Upper lobe of right lung (tissue), 1 donor: ENCODE measurements around the gene MAX. TPM values are rescaled to one million over a fixed set of nuclear protein-coding genes. Genes with fewer than 3 reads are reported as not detected.
A peak's percentile ranks its signal among the peaks of the same experiment; 100 is the strongest.

ENCODE experiments used
- ATAC-seq: fragments of 200-7000 bp; cut with Tn5 transposase; one replicate; pipeline ENCODE4 v1.9.1; 2020; ENCODE audit warnings: mild to moderate bottlenecking, moderate library complexity
- DNase-seq: peaks from one replicate; pipeline ENCODE4 v3.0.0-alpha.2; 2020
- H3K27ac ChIP-seq: fragments of 200-600 bp; one replicate; pipeline ENCODE4 v1.8.0; 2022
- H3K27me3 ChIP-seq: fragments of 200-600 bp; one replicate; pipeline ENCODE4 v1.8.0; 2022; ENCODE audit warnings: mild to moderate bottlenecking
- H3K36me3 ChIP-seq: fragments of 200-600 bp; one replicate; pipeline ENCODE4 v1.8.0; 2022
- H3K4me1 ChIP-seq: fragments of 200-600 bp; one replicate; pipeline ENCODE4 v1.8.0; 2022
- H3K4me3 ChIP-seq: fragments of 200-600 bp; one replicate; pipeline ENCODE4 v1.8.0; 2022; ENCODE audit warnings: mild to moderate bottlenecking
- H3K9me3 ChIP-seq: fragments of 200-600 bp; one replicate; pipeline ENCODE4 v1.8.0; 2022
- CTCF ChIP-seq: fragments of 200-600 bp; IDR thresholded peaks from one replicate; pipeline ENCODE4 v1.8.0; 2022; ENCODE audit warnings: antibody characterized with exemption
- intact Hi-C: fragments of 100-400 bp; cut with DNase I; formaldehyde crosslinking; loops from one replicate; pipeline ENCODE4 v1.11.0; 2022
- total RNA-seq: library from RNA; stranded (reverse); fragmentation: NEBNext Ultra II Directional; extraction: Animal tissue kit (Norgen Biotek cat#: 25700); gene quantifications from one replicate; pipeline ENCODE4 v1.2.1, GENCODE V29; 2021
- donor health status: DM: no; HTN: yes; CAD: no; lungs with severe emphysema.

The MAX gene
- total RNA-seq, 1 donor from 2014 or later, result 102 TPM

GRCh38 chr14:65054471-65055085 lies 47.7 kb downstream of the MAX start:
- no peaks in the 10 kb centered on the region for H3K27me3 ChIP-seq
- TF ChIP-seq CTCF, result no peak
- no peaks in the 10 kb centered on the region for H3K4me1 ChIP-seq
- no peak overlapping the region for H3K4me3 ChIP-seq
- no peaks in the 10 kb centered on the region for H3K9me3 ChIP-seq
- no peak overlapping the region for H3K27ac ChIP-seq
- peaks cover 14% of the 10 kb centered on the region for H3K36me3 ChIP-seq
- intact Hi-C loops, result no loop called here
- ATAC-seq, result peak; percentile 83
- no peak for DNase-seq

- H3K27me3 ChIP-seq, result no peaks in the 10 kb centered on the region
- intact Hi-C loops, result no loop called here
- ATAC-seq (no peak), DNase-seq (no peak)
- no peak overlapping the region for H3K4me3 ChIP-seq
- no peaks in the 10 kb centered on the region for H3K4me1 ChIP-seq
- peaks cover 14% of the 10 kb centered on the region for H3K36me3 ChIP-seq
- H3K27ac ChIP-seq, result no peak overlapping the region
- no peaks in the 10 kb centered on the region for H3K9me3 ChIP-seq
- TF ChIP-seq CTCF, result no peak
Measured at GRCh38 chr14:65053466-65053865, 48.9 kb downstream of the MAX start.

GRCh38 chr14:65052832-65053231 lies 49.5 kb downstream of the MAX start:
- ATAC-seq (no peak), DNase-seq (no peak)
- no peak overlapping the region for H3K27ac ChIP-seq
- no peaks in the 10 kb centered on the region for H3K9me3 ChIP-seq
- H3K36me3 ChIP-seq, result peaks cover 14% of the 10 kb centered on the region
- intact Hi-C loops, result no loop called here
- H3K27me3 ChIP-seq, result no peaks in the 10 kb centered on the region
- peaks cover 2% of the 10 kb centered on the region for H3K4me1 ChIP-seq
- no peak overlapping the region for H3K4me3 ChIP-seq
- TF ChIP-seq CTCF, result no peak

GRCh38 chr14:65045709-65046108 lies 56.6 kb downstream of the MAX start:
- Histone ChIP-seq H3K36me3 (peaks cover 17% of the 10 kb centered on the region), H3K27me3 (no peaks in the 10 kb centered on the region), H3K4me3 (no peak overlapping the region), H3K4me1 (peaks cover 12% of the 10 kb centered on the region), H3K27ac (no peak overlapping the region), H3K9me3 (no peaks in the 10 kb centered on the region)
- intact Hi-C loops, result no loop called here
- no peak for TF ChIP-seq CTCF
- no peak for DNase-seq
- ATAC-seq, result no peak

GRCh38 chr14:65045006-65045405 lies 57.3 kb downstream of the MAX start:
- H3K27ac ChIP-seq, result no peak overlapping the region
- intact Hi-C loops, result no loop called here
- no peak overlapping the region for H3K4me3 ChIP-seq
- ATAC-seq (no peak), DNase-seq (no peak)
- no peaks in the 10 kb centered on the region for H3K27me3 ChIP-seq
- peaks cover 12% of the 10 kb centered on the region for H3K4me1 ChIP-seq
- no peak for TF ChIP-seq CTCF
- H3K36me3 ChIP-seq, result peaks cover 17% of the 10 kb centered on the region
- no peaks in the 10 kb centered on the region for H3K9me3 ChIP-seq

- H3K27ac ChIP-seq, result no peak overlapping the region
- peaks cover 12% of the 10 kb centered on the region for H3K4me1 ChIP-seq
- H3K9me3 ChIP-seq, result no peaks in the 10 kb centered on the region
- H3K36me3 ChIP-seq, result peaks cover 17% of the 10 kb centered on the region
- no peak for TF ChIP-seq CTCF
- H3K4me3 ChIP-seq, result no peak overlapping the region
- ATAC-seq (peak; percentile 85), DNase-seq (peak; percentile 77)
- intact Hi-C loops, result no loop called here
- H3K27me3 ChIP-seq, result no peaks in the 10 kb centered on the region
Measured at GRCh38 chr14:65044596-65044959, 57.7 kb downstream of the MAX start.
